OCI-LY3 (cell line): ENCODE results near the gene ECE2.

ENCODE experiments used
- H2AFZ ChIP-seq: fragments of 200-600, 300-600 bp; shearing (Covaris generic); 2 replicates; pipeline ENCODE4 v1.6.0; 2014; ENCODE audit warnings: antibody characterized with exemption, low read depth, low read length
- H3K27ac ChIP-seq: fragments of 200-600, 300-600 bp; sonication (generic); 2 replicates; pipeline ENCODE4 v1.5.1; 2014; ENCODE audit warnings: mild to moderate bottlenecking, low read length, moderate library complexity, mixed read lengths
- H3K27me3 ChIP-seq: fragments of 200-600, 300-600 bp; sonication (generic); 2 replicates; pipeline ENCODE4 v1.6.1; 2014; ENCODE audit warnings: low read depth, low read length, mixed read lengths
- H3K36me3 ChIP-seq: fragments of 200-600, 300-600 bp; sonication (generic); replicated peaks from 2 replicates; pipeline ENCODE3; 2014; ENCODE audit warnings: low read depth, low read length, mixed read lengths
- H3K4me1 ChIP-seq: fragments of 300-600, 200-600 bp; sonication (generic); 2 replicates; pipeline ENCODE4 v1.6.1; 2014; ENCODE audit warnings: low read length, mixed read lengths
- H3K4me2 ChIP-seq: fragments of 200-600, 300-600 bp; sonication (generic); 2 replicates; pipeline ENCODE4 v1.6.1; 2014; ENCODE audit warnings: low read length, mixed read lengths
- H3K4me3 ChIP-seq: fragments of 300-600, 200-600 bp; sonication (generic); 2 replicates; pipeline ENCODE4 v1.5.1; 2014; ENCODE audit warnings: antibody characterized with exemption, mild to moderate bottlenecking, low read length, moderate library complexity
- H3K79me2 ChIP-seq: fragments of 300-600, 200-600 bp; shearing (Covaris generic); 2 replicates; pipeline ENCODE4 v1.6.1; 2014; ENCODE audit warnings: mild to moderate bottlenecking, low read length, mixed read lengths
- H3K9ac ChIP-seq: fragments of 300-600, 200-600 bp; shearing (Covaris generic); 2 replicates; pipeline ENCODE4 v1.6.0; 2014; ENCODE audit warnings: mild to moderate bottlenecking, low read length, moderate library complexity
- H3K9me3 ChIP-seq: fragments of 200-600, 300-600 bp; shearing (Covaris generic); 2 replicates; pipeline ENCODE4 v1.6.1; 2014; ENCODE audit warnings: low read length, mixed read lengths; ENCODE audit not compliant: insufficient read depth
- H4K20me1 ChIP-seq: fragments of 200-600, 300-600 bp; sonication (generic); 2 replicates; pipeline ENCODE4 v1.6.1; 2016; ENCODE audit warnings: low read length, mixed read lengths; ENCODE audit not compliant: insufficient read depth
- CTCF ChIP-seq: fragments of 200-600, 300-600 bp; sonication (generic); IDR thresholded peaks from 2 replicates; pipeline ENCODE4 v1.5.1; 2014; ENCODE audit warnings: antibody characterized with exemption, low read length, low read depth
- EZH2phosphoT487 ChIP-seq: fragments of 200-600 bp; shearing (Covaris generic); IDR thresholded peaks from 2 replicates; pipeline ENCODE4 v1.6.1; 2018; ENCODE audit warnings: antibody characterized with exemption, mixed run types, low read depth

The ECE2 gene

GRCh38 chr3:184314363-184314699, 38.5 kb downstream of the ECE2 start, which contains the start of gene EIF4G1:
TSS of gene EIF4G1 (plus strand) at chr3:184314606. CDS start at chr3:184315797, 1,191 bp downstream.
- Histone ChIP-seq H3K27ac (peak within 1 kb of the TSS; percentile 69), H3K4me2 (peak within 1 kb of the TSS; percentile 88), H3K9me3 (no peaks in the 10 kb centered on the region), H3K9ac (peak within 1 kb of the TSS; percentile 96), H3K4me1 (peaks cover 19% of the 10 kb centered on the region), H3K4me3 (peak within 1 kb of the TSS; percentile 98), H3K79me2 (peaks cover 48% of the 10 kb centered on the region), H3K27me3 (no peaks in the 10 kb centered on the region), H3K36me3 (peaks cover 37% of the 10 kb centered on the region), H2AFZ (peak within 1 kb of the TSS; percentile 72; the same call in 1 of the 2 replicates), H4K20me1 (peaks cover 41% of the 10 kb centered on the region)
- TF ChIP-seq CTCF (no peak), EZH2phosphoT487 (no peak)

- no peak overlapping the region for H2AFZ ChIP-seq
- H3K79me2 ChIP-seq = peaks cover 54% of the 10 kb centered on the region
- no peaks in the 10 kb centered on the region for H3K9me3 ChIP-seq
- peak overlapping the region; percentile 96 for H3K9ac ChIP-seq
- H3K27me3 ChIP-seq = no peaks in the 10 kb centered on the region
- peaks cover 42% of the 10 kb centered on the region for H3K36me3 ChIP-seq
- H3K4me1 ChIP-seq = peaks cover 19% of the 10 kb centered on the region
- peak overlapping the region; percentile 69 for H3K27ac ChIP-seq
- peak overlapping the region; percentile 98 for H3K4me3 ChIP-seq
- peak overlapping the region; percentile 88 for H3K4me2 ChIP-seq
- no peak for TF ChIP-seq EZH2phosphoT487
- TF ChIP-seq CTCF = no peak
- peaks cover 47% of the 10 kb centered on the region for H4K20me1 ChIP-seq
Observed at GRCh38 chr3:184314700-184315542, 39.1 kb downstream of the ECE2 start.

DNA sequence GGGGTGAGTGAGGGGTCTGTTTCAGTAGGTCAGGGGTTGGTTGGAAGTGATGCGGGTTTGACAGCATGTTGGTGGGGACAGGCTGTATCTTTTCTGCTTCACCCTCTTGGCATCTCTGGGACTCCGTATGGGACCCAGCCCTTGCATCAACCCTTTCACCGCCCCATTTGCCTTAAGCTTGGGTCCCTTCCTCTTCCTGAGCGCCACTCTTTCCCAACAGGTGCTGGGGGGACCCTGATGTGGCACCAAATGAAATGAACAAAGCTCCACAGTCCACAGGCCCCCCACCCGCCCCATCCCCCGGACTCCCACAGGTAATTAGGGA, 39.7 kb downstream of the ECE2 start:
- peaks cover 59% of the 10 kb centered on the region for H3K79me2 ChIP-seq
- H2AFZ ChIP-seq = no peak overlapping the region
- H3K27ac ChIP-seq = peak overlapping the region; percentile 69
- no peaks in the 10 kb centered on the region for H3K9me3 ChIP-seq
- peak overlapping the region; percentile 88 for H3K4me2 ChIP-seq
- peak overlapping the region; percentile 98 for H3K4me3 ChIP-seq
- H3K27me3 ChIP-seq = no peaks in the 10 kb centered on the region
- H3K36me3 ChIP-seq = peaks cover 39% of the 10 kb centered on the region
- H3K4me1 ChIP-seq = peaks cover 19% of the 10 kb centered on the region
- peaks cover 52% of the 10 kb centered on the region for H4K20me1 ChIP-seq
- H3K9ac ChIP-seq = peak overlapping the region; percentile 96
- TF ChIP-seq CTCF (no peak), EZH2phosphoT487 (no peak)

DNA sequence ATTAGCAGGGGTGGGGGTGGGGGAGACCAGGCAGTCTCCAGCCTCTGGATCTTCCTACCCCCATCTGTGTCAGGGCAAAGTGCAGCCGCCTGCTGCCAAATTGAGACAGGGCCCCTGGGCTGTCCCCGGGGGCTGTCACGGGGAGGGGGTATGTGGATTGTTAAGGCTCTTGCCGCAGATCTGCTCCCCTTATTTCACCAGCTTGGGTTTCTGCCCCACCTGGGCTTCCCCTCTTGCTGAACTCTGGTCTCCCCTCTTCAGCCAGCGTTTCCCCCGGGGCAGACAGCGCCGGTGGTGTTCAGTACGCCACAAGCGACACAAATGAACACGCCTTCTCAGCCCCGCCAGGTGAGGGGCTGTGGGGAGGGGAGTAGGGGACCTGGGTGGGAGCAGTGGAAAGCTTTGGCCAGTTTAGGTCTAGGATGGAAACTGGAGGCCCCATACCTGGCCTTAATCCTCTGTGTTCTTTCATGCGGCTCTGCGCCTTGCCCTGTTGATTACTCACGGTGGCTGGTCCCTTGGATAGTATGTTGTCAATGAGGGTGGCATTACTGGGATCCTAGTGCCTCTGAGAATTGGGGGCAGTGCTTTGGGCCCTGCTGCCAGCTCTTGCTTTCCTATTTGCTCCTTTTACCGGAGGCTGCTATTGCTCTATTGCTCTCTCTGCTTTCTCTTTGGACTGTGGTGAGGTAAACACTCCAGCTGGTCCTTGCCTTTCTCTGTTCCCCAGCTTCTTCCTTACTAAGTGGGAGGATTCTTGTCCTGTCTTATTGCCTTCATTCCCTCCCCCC, 40.2 kb downstream of the ECE2 start:
- Histone ChIP-seq H3K4me2 (peak overlapping the region; percentile 88), H2AFZ (no peak overlapping the region), H4K20me1 (peaks cover 57% of the 10 kb centered on the region), H3K9ac (peak overlapping the region; percentile 96), H3K27ac (peak overlapping the region; percentile 69; the same call in 1 of the 2 replicates), H3K36me3 (peaks cover 45% of the 10 kb centered on the region), H3K79me2 (peaks cover 65% of the 10 kb centered on the region), H3K4me3 (peak overlapping the region; percentile 98), H3K27me3 (no peaks in the 10 kb centered on the region), H3K4me1 (peaks cover 19% of the 10 kb centered on the region), H3K9me3 (no peaks in the 10 kb centered on the region)
- TF ChIP-seq CTCF = no peak
- no peak for TF ChIP-seq EZH2phosphoT487
